GM12801 (cell line): ENCODE data around the gene PRPF40B.

ENCODE experiments used
- CTCF ChIP-seq: IDR thresholded peaks from one replicate; pipeline ENCODE4 v1.5.1; 2011; ENCODE audit warnings: control low read depth; ENCODE audit not compliant: insufficient read length; ENCODE audit errors: extremely low read depth

PRPF40B gene

DNA sequence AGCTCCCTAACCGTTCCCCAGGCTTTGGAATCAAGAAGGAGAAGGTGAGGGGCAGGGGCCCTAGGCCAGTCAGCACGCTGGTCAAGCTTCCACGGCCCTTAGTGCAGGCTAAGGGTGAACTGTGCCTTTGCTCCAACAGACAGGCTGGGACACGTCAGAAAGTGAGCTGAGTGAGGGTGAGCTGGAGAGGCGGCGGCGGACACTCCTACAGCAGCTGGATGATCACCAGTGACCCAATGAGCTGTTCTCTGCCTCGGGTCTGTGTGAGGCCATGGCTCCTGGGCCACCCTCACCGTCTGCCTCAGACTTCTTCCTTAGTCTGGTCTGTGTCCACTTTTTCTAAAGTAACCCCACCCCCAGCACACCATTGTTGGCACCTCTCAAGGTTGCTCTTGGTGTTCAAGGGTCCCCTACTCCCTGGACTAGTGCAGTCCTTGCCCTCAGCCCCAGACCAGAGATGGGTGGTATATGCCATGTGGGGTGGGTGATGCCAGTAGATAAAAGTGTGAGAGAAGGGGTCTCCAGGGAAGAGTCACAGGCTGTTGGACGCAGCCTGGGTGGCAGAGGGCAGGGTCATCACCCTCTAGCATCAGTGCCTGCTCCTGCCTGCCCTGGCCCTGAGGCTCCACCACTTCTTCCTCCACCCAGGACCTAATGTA is 20.7 kb downstream of the PRPF40B start:
- TF ChIP-seq CTCF: no peak

GRCh38 chr12:49644620-49644994 is 21.2 kb downstream of the PRPF40B start:
- no peak for TF ChIP-seq CTCF

DNA sequence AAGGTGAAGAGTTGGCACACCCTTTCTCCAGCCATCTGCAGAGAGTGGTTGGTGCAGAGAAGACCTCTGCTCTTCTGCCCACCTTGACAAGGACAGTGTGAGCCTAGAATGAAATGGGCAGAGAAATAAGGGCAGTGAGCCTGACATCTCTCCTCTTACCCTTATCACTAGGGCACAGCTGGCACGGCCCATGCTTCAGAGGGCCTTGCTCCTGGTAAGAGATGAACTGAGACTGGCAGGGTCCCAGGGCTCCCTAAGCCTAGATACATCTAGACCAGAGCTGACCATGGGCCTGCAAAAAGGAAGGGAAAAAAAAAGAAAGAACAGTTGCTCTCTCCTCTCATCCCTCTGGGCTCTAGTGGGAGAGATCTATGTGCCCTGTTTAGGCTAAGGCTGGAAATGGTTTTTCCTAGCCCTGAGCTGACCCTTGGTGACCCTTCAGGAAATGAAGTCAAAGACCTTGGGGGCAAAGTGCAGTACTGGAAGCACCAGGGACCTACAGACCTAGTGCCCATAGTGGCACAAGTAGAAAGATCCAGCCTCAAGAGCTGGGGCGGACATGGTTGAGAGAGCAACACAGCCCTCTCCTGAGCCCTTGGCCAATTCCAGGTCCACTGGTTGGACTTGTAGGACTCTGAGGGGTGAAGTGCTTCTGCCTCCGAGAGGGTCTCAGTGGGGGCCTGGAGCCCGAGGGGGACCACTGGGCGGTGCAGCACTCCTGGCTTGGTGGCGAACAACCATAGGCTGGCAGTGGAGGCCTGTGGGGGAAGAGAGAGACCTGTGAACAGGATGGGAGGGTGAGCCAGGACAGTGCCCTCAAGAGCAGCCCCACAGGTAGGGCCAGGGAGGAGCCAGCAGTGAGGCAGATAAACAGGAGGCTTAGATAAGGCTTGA is 22.0 kb downstream of the PRPF40B start:
- TF ChIP-seq CTCF: no peak

- TF ChIP-seq CTCF: no peak
Observed at GRCh38 chr12:49646331-49646830, 23.0 kb downstream of the PRPF40B start.

DNA sequence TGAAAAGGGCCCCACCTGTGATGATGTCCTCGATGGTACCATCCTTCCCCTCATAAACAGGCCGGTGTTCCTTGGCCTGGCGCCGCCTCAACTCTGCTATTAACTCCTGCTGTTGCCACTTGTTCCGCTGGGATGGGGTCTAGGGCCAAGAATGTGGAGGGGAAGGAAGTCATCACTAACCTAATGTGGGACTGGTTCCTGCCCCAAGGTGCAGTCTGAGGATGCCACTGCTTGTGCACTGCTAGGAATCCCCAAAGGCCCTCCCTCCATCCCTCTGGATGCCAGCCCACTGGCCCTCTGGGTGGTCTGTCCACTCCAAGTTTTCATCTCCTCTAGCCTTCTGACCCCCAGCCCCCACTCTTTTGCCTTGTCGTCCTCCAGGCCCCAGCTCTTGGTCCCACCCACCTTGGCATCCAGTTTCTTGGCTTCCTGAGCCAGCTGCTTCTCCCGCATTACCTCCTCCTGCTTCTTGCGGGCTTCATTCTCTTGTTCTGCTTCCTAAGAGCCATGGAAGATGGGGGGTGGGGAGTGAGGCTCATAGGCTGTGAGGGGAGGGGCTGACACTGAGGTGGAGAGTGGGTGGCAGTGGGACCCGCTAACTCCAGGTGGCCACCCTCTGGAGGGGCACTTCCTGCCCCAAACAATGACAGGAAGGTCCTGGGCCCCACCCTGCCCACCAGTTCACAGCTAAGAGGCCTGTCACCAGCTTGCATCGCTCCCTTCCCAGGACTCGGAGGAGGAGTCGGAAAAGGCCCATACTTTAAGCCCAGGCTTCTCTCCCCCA is 23.7 kb downstream of the PRPF40B start:
- no peak for TF ChIP-seq CTCF

DNA sequence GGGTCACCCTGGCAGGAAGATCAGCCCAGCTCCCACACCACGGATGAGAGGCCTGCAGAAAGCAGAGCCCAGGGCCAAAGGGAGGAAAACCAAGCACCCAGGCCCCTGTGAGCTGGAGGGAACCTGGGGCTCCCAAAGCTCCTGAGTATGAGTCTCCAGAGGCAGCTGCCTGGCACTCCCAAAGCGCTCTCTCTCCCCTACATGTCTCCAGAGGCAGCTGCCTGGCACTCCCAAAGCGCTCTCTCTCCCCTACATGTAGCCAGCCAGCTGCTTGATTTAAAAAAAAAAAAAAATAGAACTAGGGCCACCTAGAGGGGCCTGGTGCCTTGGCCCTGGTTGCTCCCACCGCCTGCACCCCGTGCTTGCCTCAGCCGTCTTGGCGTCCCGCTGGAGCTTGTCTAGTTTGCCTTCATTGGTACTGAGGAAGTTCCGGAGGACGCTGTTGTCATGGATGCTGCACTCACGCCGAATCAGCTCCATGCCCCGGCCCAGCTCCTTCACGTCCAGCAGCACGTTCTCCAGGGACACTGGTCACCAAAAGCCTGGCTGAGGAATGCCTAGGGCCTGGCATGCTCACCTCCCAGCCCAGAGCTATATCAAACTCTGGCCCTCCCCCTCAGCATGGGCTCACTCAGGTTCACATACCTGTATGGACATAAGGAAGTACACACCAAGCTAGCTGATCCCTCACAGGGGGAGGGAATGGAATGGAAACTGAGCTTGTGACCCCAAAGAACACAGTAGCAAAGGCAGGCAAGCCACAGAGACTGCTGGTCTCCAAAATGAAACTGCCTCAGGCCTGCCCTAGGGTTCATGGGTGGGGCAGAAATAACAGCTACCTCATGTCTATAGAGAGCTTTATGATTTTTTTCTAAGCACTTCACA is 24.7 kb downstream of the PRPF40B start:
- no peak for TF ChIP-seq CTCF

DNA sequence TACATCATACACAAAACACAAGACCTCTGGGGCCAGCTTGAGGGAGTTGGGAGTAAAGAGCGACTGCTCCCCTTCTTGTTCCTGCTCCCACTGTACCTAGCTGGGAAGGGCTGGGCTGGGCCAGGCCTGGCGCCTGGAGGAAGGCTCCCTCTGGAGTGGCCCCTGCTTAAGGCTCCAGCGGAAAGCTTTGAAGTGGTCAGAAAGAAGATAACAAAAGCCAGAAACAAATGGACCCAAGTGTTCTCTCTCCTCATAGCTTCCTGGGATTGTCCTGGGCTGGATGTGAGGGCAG is 25.3 kb downstream of the PRPF40B start:
- TF ChIP-seq CTCF: no peak
